Parathyroid adenoma (tissue), 2 donors: ENCODE measurements around the gene FBXL7.

Experiments
- H2AFZ ChIP-seq: fragments of 300-600 bp; sonication (generic); one replicate; pipeline ENCODE4 v1.7.0; 2017; ENCODE audit warnings: antibody characterized with exemption, mild to moderate bottlenecking
- H3K27ac ChIP-seq: fragments of 300-600 bp; sonication (generic); one replicate; pipeline ENCODE4 v1.7.0; 2017
- H3K27me3 ChIP-seq: fragments of 300-600 bp; sonication (generic); one replicate; pipeline ENCODE4 v1.7.0; 2017; ENCODE audit warnings: low read length; ENCODE audit not compliant: control insufficient read depth, insufficient read depth
- H3K36me3 ChIP-seq: fragments of 300-600 bp; sonication (generic); one replicate; pipeline ENCODE4 v1.7.0; 2017; ENCODE audit warnings: low read length; ENCODE audit not compliant: control insufficient read depth, insufficient read depth
- H3K4me1 ChIP-seq: fragments of 300-600 bp; sonication (generic); one replicate; pipeline ENCODE4 v1.7.0; 2017; ENCODE audit warnings: control low read depth
- H3K4me2 ChIP-seq: fragments of 300-600 bp; sonication (generic); one replicate; pipeline ENCODE4 v1.7.0; 2017; ENCODE audit warnings: low read length
- H3K4me3 ChIP-seq: fragments of 300-600 bp; sonication (generic); one replicate; pipeline ENCODE4 v1.7.0; 2017; ENCODE audit warnings: low read depth, low read length
- H3K79me2 ChIP-seq: fragments of 300-600 bp; sonication (generic); one replicate; pipeline ENCODE4 v1.7.0; 2017; ENCODE audit warnings: control low read depth
- H3K9ac ChIP-seq: fragments of 300-600 bp; sonication (generic); one replicate; pipeline ENCODE4 v1.7.0; 2017; ENCODE audit warnings: mild to moderate bottlenecking
- H3K9me3 ChIP-seq: fragments of 300-600 bp; sonication (generic); one replicate; pipeline ENCODE4 v1.7.0; 2017; ENCODE audit warnings: low read length; ENCODE audit not compliant: control insufficient read depth
- CTCF ChIP-seq: fragments of 300-600 bp; sonication (generic); IDR thresholded peaks from one replicate; pipeline ENCODE4 v1.7.0; 2017; ENCODE audit warnings: antibody characterized with exemption, mild to moderate bottlenecking
- donor health status: primary hyperparathyroidism.

Gene FBXL7

GRCh38 chr5:15500325-15501001 lies 483 bp downstream of the FBXL7 start:
- TF ChIP-seq CTCF = no peak
- H3K4me2 ChIP-seq = peak overlapping the region; percentile 73
- peak overlapping the region; percentile 14 for H3K27ac ChIP-seq

GRCh38 chr5:15501091-15501791 lies 1.3 kb downstream of the FBXL7 start:
- Histone ChIP-seq H3K4me2 (peak overlapping the region; percentile 61), H3K4me1 (no peaks in the 10 kb centered on the region), H3K27me3 (peaks cover 5% of the 10 kb centered on the region), H3K9ac (no peak overlapping the region), H3K4me3 (peak overlapping the region; percentile 40), H3K9me3 (no peaks in the 10 kb centered on the region), H2AFZ (no peak overlapping the region), H3K27ac (peak overlapping the region; percentile 14), H3K79me2 (no peaks in the 10 kb centered on the region), H3K36me3 (no peaks in the 10 kb centered on the region)
- no peak for TF ChIP-seq CTCF

More at GRCh38 chr5:15500325-15501001, 483 bp downstream of the FBXL7 start:
- H3K9me3 ChIP-seq = no peaks in the 10 kb centered on the region
- H3K4me3 ChIP-seq = peak overlapping the region; percentile 40
- H3K79me2 ChIP-seq = no peaks in the 10 kb centered on the region
- no peaks in the 10 kb centered on the region for H3K4me1 ChIP-seq
- H2AFZ ChIP-seq = no peak overlapping the region
- H3K27me3 ChIP-seq = peaks cover 5% of the 10 kb centered on the region
- no peak overlapping the region for H3K9ac ChIP-seq
- no peaks in the 10 kb centered on the region for H3K36me3 ChIP-seq

DNA sequence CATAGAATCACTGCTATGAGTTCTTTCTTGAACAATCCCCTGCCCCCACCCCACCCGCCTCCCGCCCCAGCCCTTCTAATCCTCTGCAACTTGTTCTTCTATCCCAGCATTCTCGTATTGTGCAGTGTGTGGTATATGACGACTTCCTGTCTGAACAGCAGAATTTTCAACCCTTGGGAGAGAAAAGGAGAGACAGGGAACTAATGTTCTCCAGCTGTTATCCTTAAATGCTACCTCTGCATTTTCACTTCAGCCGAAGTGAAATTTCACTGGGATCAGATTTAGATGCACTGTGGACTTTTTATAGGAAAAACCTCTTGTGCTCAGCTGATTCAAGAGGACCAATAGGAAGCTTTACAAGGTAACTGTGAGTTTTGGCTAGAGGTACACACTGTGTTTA lies 2.2 kb downstream of the FBXL7 start:
- Histone ChIP-seq H3K9me3 (no peaks in the 10 kb centered on the region), H3K79me2 (no peaks in the 10 kb centered on the region), H3K4me1 (no peaks in the 10 kb centered on the region), H3K27ac (no peak overlapping the region), H3K27me3 (peaks cover 5% of the 10 kb centered on the region), H3K4me2 (no peak overlapping the region), H3K36me3 (no peaks in the 10 kb centered on the region), H3K4me3 (no peak overlapping the region), H2AFZ (no peak overlapping the region), H3K9ac (no peak overlapping the region)
- no peak for TF ChIP-seq CTCF

DNA sequence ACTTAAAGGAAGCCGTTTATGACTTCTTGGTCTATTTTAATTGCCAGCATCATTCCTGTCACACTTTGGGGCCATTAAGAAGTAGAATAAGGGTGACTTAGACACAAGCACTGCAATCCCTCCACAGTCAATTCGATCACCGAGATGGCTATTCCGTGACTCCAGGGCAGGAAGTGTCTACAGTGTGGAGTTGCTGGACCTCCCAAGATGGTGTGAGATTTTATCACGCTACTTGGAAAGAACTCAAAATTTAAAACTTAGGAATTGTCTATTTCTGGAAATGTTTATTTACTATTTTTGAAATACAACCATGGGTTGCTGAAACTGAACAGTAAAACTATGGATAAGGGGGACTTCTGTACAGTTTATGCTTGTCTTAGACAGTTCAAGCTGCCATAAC lies 6.2 kb downstream of the FBXL7 start:
- Histone ChIP-seq H3K4me1 (no peaks in the 10 kb centered on the region), H3K9ac (no peak overlapping the region), H3K79me2 (no peaks in the 10 kb centered on the region), H3K4me3 (no peak overlapping the region), H3K27ac (no peak overlapping the region), H3K36me3 (no peaks in the 10 kb centered on the region), H3K27me3 (peaks cover 5% of the 10 kb centered on the region), H2AFZ (no peak overlapping the region), H3K9me3 (no peaks in the 10 kb centered on the region), H3K4me2 (no peak overlapping the region)
- no peak for TF ChIP-seq CTCF

DNA sequence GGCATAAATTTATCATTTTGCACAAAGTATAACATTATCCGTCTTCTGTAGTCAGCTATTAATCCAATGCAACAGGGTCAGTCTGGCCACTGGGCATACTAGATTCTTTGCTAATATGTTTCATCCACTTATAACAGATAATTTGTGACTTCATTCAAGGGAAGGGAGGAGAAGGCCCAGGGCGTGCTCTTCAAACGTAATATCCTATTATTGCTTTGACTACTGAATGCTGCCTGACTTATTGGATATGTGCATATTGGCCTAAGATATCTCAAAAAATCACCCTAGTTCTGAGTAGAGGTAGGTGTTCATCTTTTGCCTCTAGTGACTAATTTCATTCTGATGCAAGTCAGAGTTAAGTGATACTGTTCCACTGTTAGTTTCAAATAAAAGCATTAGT lies 6.9 kb downstream of the FBXL7 start:
- no peaks in the 10 kb centered on the region for H3K4me1 ChIP-seq
- H3K4me3 ChIP-seq = no peak overlapping the region
- peaks cover 5% of the 10 kb centered on the region for H3K27me3 ChIP-seq
- no peak overlapping the region for H2AFZ ChIP-seq
- H3K36me3 ChIP-seq = no peaks in the 10 kb centered on the region
- H3K27ac ChIP-seq = no peak overlapping the region
- no peaks in the 10 kb centered on the region for H3K79me2 ChIP-seq
- no peak overlapping the region for H3K4me2 ChIP-seq
- H3K9ac ChIP-seq = no peak overlapping the region
- H3K9me3 ChIP-seq = no peaks in the 10 kb centered on the region
- no peak for TF ChIP-seq CTCF
